ENCODE measurements around the gene VANGL2. TPM values are rescaled to one million over a fixed set of nuclear protein-coding genes. Genes with fewer than 3 reads are reported as not detected.

VANGL2 gene
- total and polyA plus RNA-seq, 8 donors: 0.45 to 7.4 (median 2.8) TPM

DNA sequence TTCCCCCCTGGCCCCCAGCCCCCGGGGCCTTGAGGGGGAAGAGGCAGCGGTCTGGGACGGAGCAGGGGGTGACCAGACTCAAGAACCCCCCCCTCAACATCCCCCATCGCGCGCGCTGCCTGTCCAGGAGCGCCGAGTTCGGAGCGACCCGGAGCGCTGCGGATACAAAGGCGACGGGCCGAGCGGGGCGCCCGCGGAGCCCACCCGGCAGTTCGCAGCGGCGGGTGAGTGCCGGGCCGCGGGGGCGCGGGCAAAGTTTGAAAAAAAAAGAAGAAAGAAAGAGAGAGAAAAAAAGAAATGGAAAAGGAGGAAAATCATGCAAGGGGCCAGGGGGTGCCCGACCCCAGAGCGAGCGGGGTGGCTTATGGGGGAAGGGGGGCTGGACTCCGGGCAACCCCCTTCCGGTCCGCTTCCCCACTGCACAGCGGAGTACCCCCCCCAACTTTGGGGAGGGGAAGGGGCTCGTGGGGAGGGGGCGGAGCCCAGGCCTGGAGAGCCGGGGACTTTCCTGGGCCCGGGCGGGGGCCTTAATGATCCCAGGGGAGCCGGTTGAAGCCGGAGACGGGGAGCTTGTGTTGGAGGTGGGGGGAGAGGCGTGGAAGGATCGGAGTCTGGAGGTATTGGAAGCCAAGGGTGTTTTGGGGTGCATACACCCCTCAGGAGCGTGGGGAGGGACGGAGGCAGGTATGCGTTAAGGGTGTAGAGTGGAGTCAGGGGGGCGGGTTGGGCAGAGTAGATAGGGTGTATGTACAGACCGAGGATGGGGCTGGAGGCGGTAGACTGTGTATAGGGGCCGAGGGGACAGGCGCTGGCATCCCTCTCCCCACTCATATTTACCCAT is 502 bp downstream of the VANGL2 start:
- WGBS, 5 donors: 3 to 6% (median 3%) methylated on average over 49 to 55 of the region's 55 CpGs
- intact Hi-C loops (cut with DNase I; ENCODE audit: low total_unique reads): no loop called here
- Histone ChIP-seq H3K27me3 (peaks cover 0 to 19% (median 7%) of the 10 kb centered on the region in 3 donors), H3K9me3 (no peaks in the 10 kb centered on the region), H3K4me3 (peak overlapping the region; percentile 72 to 86 (median 80)), H3K36me3 (no peaks in the 10 kb centered on the region), H3K27ac (peak overlapping the region; percentile 14 to 80 (median 61)), H3K4me1 (peaks cover 9 to 32% (median 28%) of the 10 kb centered on the region in 4 donors)
- TF ChIP-seq POLR2A (IDR thresholded peaks at IDR 0.05) (no peak), EP300 (IDR thresholded peaks at IDR 0.05) (no peak), POLR2AphosphoS5 (IDR thresholded peaks at IDR 0.05) (no peak), CTCF (IDR thresholded peaks at IDR 0.05) (no peak)
- DNase-seq: peak in 1 of 2 donors; percentile 84

DNA sequence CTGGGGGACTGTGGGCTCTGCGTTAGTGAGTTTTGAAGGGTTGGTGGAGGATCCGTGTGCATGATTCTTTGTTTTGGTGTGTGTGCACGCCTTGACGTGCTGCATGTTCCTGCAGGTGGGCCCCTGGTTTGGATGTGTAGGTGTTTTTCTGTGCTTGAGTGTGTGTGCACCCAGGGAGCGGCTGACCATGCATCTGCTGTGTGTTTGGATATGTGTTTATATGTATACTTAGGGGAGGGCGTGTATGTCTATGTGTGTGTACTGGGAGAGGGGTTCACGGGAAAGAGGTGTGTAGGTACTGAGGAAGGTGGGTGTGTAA is 1.1 kb downstream of the VANGL2 start:
- no peak for TF ChIP-seq EP300 (IDR thresholded peaks at IDR 0.05)
- TF ChIP-seq CTCF (IDR thresholded peaks at IDR 0.05): no peak
- TF ChIP-seq POLR2AphosphoS5 (IDR thresholded peaks at IDR 0.05): no peak
- TF ChIP-seq POLR2A (IDR thresholded peaks at IDR 0.05): no peak
- intact Hi-C loops (cut with DNase I; ENCODE audit: low total_unique reads): no loop called here
- 20 to 47% (median 30%) methylated on average over 7 of the region's 7 CpGs for WGBS, 5 donors
- Histone ChIP-seq H3K9me3 (no peaks in the 10 kb centered on the region), H3K27ac (peak overlapping the region in 1 of 5 donors; percentile 80), H3K27me3 (peaks cover 0 to 19% (median 7%) of the 10 kb centered on the region in 3 donors), H3K4me3 (peak overlapping the region; percentile 72 to 86 (median 80)), H3K4me1 (peaks cover 9 to 32% (median 28%) of the 10 kb centered on the region in 4 donors), H3K36me3 (no peaks in the 10 kb centered on the region)
- DNase-seq: peak in 1 of 2 donors; percentile 53

- H3K27me3 ChIP-seq: peaks cover 0 to 19% (median 7%) of the 10 kb centered on the region in 3 donors
- H3K36me3 ChIP-seq: no peaks in the 10 kb centered on the region
- no peak for TF ChIP-seq POLR2AphosphoS5 (IDR thresholded peaks at IDR 0.05)
- no peak for TF ChIP-seq POLR2A (IDR thresholded peaks at IDR 0.05)
- TF ChIP-seq EP300 (IDR thresholded peaks at IDR 0.05): no peak
- no peak for TF ChIP-seq CTCF (IDR thresholded peaks at IDR 0.05)
- WGBS, 5 donors: 61 to 72% (median 64%) methylated on average over 9 of the region's 9 CpGs
- no peaks in the 10 kb centered on the region for H3K9me3 ChIP-seq
- intact Hi-C loops (cut with DNase I; ENCODE audit: low total_unique reads): no loop called here
- peak overlapping the region in 3 of 4 donors; percentile 79 to 86 (median 81) for H3K4me3 ChIP-seq
- peak in 1 of 2 donors; percentile 44 for DNase-seq
- no peak overlapping the region for H3K27ac ChIP-seq
- H3K4me1 ChIP-seq: peaks cover 9 to 32% (median 28%) of the 10 kb centered on the region in 4 donors
Observed at GRCh38 chr1:160402001-160402795, 1.8 kb downstream of the VANGL2 start.

DNA sequence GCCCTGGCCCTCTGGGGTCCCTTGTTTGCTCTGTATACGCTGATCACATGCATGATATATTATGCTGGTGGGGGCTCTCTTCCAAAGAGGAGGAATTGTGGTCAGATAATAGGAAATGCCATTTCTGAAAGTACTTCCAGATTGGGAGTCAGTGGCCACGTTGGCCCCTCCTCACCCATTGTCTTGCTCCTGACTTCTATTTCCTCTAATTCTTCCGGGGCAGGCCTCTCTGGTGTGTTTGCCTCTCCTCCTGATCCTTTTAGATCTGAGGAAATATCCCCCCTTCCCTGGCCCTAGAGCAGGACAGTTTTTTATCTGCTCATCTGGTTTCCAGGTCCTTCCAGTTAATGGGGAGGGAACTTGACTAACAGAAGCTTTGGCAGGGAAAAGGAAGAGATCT is 2.9 kb downstream of the VANGL2 start:
- intact Hi-C loops (cut with DNase I; ENCODE audit: low total_unique reads): no loop called here
- Histone ChIP-seq H3K9me3 (no peaks in the 10 kb centered on the region), H3K4me3 (no peak overlapping the region), H3K27me3 (peaks cover 0 to 19% (median 7%) of the 10 kb centered on the region in 3 donors), H3K4me1 (peaks cover 9 to 42% (median 28%) of the 10 kb centered on the region in 4 donors), H3K27ac (no peak overlapping the region), H3K36me3 (no peaks in the 10 kb centered on the region)
- TF ChIP-seq POLR2AphosphoS5 (IDR thresholded peaks at IDR 0.05) (no peak), CTCF (IDR thresholded peaks at IDR 0.05) (no peak), POLR2A (IDR thresholded peaks at IDR 0.05) (no peak), EP300 (IDR thresholded peaks at IDR 0.05) (no peak)
- 55 to 68% (median 64%) methylated on average over 3 of the region's 3 CpGs for WGBS, 5 donors
- DNase-seq: no peak
